RPMI7951 (cell line): Measurements from ENCODE around the gene TIMP4. TPM values are rescaled to one million over a fixed set of nuclear protein-coding genes. Genes with fewer than 3 reads are reported as not detected.
A peak's percentile ranks its signal among the peaks of the same experiment; 100 is the strongest.

Experiments
- DNase-seq: peaks from one replicate; pipeline ENCODE4 v3.0.0-alpha.2; 2012; ENCODE audit warnings: low read depth
- total RNA-seq: library from RNA; depleted of rRNA; stranded (reverse); fragments of >200 nt; shearing (Covaris generic); gene quantifications from 2 replicates; pipeline ENCODE4 v1.2.3, GENCODE V29; 2014

TIMP4 gene
- total RNA-seq, 1 experiment from 2014 or later = not detected

DNA sequence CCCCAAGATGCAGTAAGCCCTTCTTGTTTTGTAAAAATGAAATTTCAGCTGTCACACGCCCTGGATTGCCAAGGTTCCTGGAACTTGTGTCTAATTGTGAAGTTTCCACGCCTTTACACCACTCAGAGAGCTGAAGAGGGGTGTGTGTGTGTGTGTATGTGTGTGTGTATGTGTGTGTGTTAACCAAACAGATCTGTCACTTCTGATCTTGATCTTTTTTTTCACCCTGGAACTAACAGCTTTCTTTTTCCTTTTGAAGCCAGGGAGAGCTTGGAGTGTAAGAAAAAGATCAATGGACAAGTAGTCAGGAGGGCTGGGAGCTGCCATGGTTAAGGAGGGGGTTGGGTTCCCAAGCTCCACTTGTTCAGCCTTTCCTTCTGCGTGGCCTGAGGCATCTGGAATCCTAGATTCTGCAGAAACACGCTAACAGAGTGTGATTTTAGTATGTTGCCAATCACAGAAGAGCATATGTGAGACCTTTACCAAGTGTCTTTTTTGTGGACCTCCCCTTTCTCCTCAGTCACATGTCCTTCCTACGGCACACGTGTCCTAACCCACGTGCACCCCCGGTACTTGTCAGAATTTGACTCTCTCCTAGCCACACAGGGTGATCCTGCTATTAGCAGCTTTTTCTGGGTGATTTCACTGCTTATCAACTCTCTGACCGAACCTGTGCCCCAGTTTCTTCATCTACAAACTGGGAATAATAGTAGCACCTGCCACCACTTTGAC is 11.5 kb downstream of the TIMP4 start:
- DNase-seq = no peak

DNA sequence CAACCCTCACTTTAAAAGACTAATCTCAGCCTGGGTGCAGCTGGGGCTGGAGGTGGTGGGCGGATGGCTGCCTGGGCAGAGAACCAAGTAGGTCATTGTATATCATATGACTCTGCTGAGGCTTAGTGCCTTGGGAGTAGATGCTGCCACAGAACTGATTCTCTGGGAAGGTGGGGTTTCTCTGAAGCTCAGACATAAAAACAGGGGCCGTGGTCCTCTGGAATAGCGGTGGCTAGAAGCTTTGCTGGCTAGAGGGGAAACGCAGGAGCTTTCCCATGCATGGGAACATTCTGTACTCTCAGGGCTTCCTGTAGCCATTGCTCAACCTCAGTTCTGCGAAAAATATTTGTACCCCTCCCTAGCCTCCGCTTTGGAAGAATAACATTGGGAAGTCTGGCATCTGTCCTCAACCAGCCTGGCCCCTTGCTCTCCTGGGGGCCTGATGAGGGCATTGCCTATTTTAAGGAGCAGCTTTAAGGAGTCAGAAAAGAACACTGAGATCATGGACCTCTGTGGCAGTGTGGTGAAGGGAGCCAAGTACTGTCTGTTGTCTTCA is 14.7 kb downstream of the TIMP4 start:
- peak; percentile 23 for DNase-seq

DNA sequence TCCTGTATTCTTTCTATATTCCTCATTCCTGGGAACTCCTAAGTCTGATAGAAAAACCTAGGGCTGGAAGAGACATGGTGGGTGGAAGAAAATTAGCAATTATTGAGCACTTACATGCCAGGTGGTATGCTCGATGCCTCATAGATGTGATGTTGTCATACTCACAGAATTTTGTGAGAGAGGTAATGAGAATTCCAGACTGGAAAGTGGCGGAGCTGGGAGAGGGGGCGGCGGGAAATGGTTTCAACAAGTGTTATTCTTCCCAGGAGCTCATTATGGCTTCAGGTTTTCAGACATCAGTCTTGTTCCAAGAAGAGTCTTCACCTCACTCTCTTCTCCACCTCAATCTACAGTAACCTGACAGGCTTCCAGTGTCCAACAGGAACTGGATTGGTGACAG is 16.2 kb downstream of the TIMP4 start:
- DNase-seq = no peak

DNA sequence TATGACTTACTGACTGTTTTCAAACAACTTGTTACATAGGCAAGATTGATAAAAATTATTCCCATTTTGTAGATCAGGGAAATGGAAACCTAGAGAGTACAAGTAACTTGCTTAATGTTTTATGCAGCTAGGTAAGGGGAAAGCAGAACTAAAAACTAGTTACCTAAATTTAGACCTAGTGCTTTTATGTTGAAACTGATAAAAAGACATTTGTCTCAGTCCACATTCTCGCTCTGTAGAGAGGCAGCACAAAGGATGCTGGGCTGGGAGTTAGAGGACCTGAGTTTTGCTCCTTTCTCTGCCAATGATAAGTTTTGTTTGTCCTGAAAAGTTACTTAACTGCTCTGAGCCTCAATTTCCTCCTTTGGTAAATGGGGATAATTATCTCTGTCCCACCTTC is 17.4 kb downstream of the TIMP4 start:
- no peak for DNase-seq

DNA sequence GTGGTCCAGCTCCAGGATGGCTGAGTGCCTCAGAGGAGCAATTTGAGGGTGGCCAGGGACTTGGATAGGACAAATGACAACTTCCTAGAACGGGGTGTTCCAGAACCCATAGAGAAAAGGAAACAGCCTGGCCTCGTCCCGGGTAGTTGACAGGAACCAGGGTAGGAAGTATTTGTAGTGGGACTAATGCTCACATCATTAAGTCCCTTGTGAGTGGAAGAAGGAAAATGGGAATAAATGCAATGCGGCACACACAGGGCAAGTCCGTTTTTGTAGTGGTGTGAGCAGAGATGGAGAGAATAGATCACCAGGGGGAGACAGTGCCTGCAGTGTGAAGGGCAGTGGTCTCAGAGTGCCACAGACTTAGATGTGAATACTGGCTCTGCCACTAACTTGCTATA is 19.6 kb downstream of the TIMP4 start:
- DNase-seq = peak; percentile 61

DNA sequence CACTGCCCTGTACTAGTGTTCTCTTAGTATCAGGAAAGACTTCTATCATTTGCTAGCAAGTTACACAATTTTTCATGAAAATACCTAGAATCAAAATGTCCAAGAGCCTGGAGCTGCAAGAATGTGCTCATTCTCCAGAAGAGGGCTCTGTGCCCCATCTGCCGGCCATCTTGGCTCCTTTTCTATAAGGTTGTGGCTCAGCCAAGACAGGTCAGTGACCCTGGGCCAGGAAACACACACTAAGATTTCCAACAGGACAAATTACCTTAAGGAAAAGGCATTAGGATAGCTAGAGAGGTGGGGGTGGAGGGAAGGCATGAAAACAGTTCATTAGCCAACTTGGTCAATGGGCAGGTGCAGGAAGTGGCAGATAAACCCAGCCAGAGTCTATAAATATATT is 20.7 kb downstream of the TIMP4 start:
- DNase-seq = peak; percentile 39

DNA sequence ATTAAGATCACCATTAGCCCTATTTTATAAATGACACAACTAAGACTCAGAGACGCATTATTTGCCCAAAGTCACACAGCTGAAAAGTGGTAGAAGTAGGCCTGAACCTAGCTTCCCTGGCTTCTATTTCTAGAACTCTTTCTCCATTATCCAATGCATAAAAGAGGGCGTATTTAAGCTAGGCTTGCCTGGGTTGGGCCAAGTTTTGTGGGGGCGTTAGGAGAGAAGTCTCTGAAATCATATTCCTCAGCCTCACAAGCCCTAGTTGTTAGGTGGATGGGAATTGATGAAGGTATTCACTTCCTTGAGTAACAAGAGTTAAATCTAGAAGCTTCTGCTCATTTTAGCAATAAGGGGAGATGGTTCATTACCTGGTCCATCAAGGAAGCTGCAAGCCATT is 22.3 kb downstream of the TIMP4 start:
- no peak for DNase-seq

DNA sequence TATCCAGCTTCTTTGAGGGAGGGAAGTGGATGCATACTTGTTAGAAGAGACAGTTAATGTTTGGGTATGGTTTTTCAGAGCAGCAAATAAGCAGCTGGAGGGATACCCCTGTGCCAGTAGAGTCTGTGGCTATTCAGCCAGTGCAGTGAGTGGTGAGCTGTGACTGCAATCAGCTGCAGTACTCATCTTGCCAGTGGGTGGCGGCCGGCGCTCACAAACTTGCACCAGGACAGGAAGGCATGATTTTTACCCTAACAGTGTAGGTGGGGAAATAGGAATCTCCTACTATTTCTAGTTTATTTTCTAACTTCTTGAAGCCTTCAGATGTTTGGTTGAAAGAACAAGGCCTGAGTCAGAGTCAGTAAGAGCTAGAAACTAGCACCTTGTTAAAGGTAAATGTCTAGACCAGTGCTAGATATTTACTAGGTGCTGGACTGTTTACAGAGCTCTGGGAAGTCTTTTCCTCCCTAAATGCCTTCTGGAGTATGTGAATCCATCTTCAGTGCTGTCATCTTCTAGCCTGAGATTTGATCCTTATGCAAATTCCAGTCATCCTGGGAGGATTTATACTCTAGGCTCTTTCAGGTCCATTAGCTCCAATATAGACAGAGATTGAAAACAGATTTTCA is 23.6 kb downstream of the TIMP4 start:
- DNase-seq = peak; percentile 53

DNA sequence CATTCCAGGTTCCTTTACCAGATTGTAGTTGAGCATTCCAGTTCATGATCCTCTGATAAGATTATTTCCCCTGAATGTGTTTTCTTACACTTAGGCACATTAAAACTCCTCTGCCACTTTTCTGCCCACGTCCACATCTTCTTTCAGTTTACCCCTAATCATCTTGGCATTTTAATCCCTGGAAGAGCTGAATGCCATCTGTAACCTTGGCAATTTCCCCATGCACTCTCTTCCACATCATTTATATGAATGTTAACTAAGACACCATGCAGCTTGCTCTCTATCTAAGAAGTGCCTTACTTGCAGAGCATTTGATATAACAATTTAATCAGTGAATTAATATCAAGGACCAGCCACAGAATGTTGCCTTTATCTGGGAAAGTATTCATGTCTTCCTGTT is 25.8 kb downstream of the TIMP4 start:
- DNase-seq = no peak

DNA sequence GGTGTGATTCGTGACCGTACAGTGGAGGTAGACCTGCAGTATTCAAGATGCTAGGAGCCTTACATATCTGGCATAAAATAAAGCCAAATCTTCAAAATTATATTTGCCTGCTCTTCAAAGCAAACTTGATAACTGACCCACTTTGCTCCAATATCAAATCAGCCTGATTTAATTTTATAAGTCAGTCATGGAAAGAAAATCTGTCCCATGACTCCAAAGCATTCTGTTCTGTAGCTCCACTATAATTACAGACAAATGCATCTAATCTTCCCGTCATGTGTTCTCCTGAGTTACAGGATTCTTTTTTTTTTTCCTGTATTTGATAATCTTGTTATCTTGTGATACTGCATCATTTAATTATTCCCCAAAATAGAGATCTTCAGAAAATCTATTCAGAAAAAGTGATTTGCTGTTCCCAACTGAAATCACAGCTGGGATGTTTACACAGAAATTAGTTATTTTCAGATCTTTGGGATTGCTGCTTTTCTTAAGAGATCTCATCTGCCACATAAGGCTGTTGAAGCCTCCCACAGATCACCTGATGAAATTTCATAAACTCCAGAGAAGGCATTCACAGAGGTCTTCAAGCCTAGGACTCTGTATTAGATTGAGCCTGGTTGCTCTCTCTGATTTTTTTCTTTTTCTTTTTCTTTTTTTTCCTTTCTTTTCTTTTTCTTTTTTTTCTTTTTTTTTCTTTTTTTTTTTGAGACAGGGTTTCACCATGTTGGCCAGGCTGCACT is 27.2 kb downstream of the TIMP4 start:
- no peak for DNase-seq

DNA sequence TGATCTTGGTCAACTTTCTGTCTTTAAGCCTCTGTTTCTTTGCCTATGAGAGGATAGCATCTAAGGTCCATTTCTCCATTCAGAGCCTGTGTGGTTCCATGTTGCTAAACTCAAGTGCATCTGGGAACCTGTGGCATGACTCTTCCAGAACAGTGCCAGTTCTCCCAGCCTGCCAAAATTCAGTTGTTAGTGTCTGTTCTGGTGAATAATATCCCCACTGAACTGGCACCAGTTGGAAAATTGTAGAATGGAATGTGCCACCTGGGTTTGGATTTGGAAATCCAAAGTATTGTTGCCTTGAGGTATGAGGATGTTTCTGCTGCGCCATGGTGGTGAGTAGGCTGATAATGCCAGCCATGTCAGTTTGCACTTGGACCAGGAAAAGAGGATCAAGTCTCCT is 31.3 kb downstream of the TIMP4 start:
- no peak for DNase-seq

DNA sequence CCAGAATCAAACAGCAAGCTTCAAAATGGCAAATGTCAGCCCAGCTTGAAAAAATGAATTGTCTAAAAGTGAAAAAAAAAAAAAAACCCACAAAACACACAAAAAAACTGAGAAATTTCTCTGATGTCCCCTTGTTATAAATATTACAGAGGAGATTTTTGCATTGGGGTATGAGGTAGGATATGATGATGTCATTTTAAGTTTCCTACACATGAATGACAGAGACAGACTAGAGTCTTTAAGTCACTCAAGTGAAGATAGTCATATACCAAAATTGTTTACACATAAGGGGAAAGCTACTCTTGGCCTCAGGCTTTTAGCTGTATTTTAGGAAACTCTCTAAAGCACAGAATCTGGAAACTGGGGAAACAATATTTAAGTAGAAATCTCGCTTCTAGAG is 32.9 kb downstream of the TIMP4 start:
- DNase-seq = no peak

DNA sequence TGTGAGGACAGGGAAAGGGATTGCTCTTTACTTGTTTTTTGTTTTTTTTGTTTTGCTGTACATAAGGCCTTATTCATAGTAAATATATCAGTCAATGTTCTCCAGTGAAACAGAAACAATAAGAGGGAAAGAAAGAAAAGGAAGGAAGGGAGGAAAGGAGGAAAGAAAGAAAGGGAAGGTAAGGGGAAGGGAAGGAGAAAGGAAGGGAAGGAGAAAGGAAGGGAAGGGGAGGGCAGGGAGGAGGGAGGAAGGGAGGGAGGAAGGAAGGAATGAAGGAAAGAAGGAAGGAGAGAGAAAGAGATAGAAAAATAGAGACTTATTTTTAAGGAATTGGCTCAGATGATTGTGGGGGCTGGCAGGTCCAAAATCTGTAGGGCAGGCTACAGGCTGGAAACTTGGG is 37.2 kb downstream of the TIMP4 start:
- DNase-seq = no peak

DNA sequence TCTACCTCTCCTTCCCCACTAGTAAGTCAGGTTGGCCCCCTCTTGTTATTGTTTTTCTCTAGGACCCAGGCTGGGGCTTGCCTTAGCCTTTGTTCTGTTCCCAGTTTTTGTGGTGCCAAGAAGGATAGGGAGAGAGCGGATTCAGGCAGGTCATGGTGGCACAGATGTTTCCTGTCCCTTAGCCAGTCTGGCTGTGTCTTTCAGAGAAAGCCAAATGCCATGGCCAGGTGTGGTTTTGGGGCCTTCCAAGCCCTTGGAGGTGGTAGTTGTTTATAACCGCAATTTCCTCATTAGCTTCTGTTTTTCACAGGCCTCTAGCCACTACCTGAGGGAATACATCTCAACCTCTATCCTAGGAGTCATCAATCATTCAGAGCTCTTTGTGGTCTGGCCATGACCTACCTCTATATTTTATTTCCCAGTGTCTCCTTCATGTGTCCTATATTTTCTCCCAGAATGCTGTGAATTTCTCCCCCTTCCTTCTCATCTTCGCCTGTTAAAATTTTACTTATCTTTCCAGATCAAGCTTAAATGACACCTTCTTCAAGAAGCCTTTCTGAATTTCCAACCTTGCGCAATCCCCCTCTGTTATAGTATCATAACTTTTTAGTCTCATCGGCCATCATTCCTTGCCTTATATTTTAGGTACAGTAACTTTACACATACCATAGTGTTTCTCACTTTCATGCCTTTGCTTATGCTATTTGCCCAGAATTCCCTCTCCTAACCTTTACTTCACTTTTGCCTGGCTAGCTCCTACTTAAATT is 38.2 kb downstream of the TIMP4 start:
- DNase-seq = no peak

DNA sequence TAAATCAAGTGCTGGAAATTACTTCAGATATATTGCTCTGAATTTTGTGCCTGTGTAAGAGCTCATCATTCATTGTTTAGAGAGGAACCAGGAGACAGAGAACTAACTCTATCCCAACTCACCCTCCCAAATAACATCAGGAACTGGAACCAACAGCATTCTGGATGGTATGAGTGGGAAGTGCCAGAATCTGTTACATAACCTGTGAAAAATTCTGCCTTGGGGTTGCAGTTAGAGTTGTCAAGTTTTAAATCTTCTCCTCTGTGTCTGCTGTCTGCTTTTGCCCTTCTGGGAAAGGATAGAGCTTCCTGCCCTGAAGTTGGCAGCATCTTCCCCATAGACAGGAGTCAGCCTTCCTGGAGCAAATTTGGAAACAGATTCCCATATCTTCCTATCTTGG is 41.2 kb downstream of the TIMP4 start:
- no peak for DNase-seq

DNA sequence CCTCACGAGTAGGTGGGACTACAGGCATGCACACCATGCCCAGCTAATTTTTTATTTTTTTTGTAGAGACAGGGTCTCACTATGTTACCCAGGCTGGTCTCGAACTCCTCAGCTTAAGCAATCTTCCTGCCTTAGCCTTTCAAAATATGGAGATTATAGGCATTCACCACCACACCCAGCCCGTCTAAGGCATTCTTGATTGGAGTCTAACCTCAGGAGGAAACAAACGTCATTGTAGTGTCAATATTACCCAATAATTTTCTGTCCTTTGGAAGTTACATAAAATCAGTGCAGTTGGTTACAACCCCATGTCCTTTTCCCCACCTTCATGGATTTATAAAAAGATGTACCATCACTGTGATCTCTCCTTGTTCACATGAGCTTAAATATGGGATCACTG is 41.8 kb downstream of the TIMP4 start:
- DNase-seq = no peak

DNA sequence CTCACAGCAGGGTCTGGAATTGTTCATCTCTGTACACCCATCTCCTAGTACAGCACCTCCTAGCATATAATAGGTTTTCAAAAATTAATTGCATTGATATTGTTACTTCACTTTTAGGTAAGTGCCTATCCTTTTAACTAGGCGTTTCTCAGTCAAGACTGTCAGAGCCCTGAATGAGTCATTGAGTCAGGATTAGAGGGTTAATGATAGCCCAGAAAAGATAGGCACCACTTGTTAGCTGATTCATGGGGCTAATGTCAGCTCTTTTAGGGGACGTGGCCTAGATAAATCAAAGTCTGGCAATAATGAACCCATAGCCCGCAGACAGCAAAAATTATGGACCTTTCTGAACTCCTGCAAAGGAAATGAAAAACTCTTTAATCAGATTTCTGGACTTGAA is 42.9 kb downstream of the TIMP4 start:
- no peak for DNase-seq

DNA sequence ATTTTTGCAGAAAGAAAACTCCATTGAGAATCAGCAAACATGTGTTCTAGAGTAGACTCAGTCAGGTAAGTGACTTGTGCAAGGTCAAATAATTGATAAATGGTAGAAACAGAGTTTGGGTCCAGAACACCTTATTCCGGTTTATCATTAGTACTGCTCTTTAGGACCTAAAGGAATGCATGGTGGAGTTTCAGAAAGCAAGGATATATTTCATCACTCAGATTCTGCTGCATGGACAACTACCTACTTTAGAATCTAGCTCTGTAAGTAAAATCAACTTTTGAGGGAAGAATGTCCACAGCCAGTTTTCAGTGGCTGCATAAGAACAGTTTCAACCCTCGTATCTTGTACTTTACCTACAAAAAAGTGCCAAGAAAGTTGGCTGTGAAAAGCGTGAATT is 43.6 kb downstream of the TIMP4 start:
- no peak for DNase-seq

DNA sequence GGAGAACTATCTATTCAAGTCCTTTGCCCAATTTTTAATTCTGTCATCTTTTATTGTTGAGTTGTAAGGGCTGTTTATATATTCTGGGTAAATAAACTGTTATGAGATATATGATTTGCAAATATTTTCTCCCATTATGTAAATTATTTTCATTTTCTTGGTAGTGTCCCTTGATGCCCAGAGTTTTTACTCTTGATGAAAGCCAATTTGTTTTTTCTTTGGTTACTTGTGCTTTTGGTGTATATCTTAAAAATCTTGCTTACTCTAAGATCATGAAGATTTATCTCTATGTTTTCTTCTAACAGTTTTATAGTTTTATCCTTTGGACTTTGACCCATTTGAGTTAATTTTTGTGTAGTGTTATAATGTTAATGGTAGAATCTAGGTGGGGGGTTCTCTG is 44.5 kb downstream of the TIMP4 start:
- no peak for DNase-seq

DNA sequence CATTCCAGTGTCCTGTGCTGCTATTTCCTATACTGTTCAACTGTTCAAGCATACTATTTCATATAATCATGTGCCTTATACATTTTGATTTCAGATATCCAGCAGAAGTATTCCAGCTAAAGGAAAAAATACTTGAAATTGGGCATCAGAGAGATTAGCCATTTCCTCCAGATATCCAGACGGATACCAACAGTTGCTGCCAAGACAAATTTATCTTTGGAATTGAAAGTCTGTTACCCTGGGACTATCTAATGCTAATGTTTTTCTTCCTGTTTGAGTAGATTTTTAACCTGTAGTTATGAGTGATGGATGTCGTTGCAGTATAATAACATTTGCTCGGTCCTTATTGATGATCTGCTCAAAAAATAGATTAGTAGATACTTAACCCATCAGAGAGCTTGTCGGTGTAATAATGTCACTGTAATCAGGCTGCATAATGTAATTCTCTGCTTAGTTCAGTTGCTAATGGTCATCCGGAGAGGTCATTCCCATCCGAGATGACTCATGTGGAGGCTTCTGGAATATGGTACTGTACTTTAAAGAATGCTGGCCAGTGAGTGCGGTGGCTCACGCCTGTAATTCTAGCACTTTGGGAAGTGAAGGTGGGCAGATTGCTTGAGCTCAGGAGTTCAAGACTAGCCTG is 51.5 kb downstream of the TIMP4 start:
- DNase-seq = peak; percentile 10
